NCI-H1092 (cell line): ENCODE measurements around the gene ANKRD40CL.
"Not testable (repeated sequence)": the region's sequence is repeated elsewhere in the genome, so short reads cannot be mapped to it uniquely, and the experiment has no call there.

Experiments
- DNase-seq: peaks from one replicate; lab custom pipeline; 2025; lab: John Stamatoyannopoulos, UW

The ANKRD40CL gene

GRCh38 chr17:50767446-50767845 is at the start of gene ANKRD40CL:
Gene ANKRD40CL (minus strand): TSS chr17:50767518. CDS start chr17:50766913, 605 bp downstream.
- DNase-seq, result no peak

GRCh38 chr17:50816271-50816670 is 49.0 kb upstream of the ANKRD40CL start:
- no peak for DNase-seq

GRCh38 chr17:50815400-50815799 is 48.1 kb upstream of the ANKRD40CL start:
- DNase-seq, result no peak

GRCh38 chr17:50813583-50813982 is 46.3 kb upstream of the ANKRD40CL start:
- DNase-seq, result no peak

GRCh38 chr17:50808888-50809287 is 41.6 kb upstream of the ANKRD40CL start:
- DNase-seq, result no peak

GRCh38 chr17:50808413-50808812 is 41.1 kb upstream of the ANKRD40CL start:
- DNase-seq, result no peak

- no peak for DNase-seq
Measured at GRCh38 chr17:50807675-50808074, 40.4 kb upstream of the ANKRD40CL start.

GRCh38 chr17:50807009-50807408 is 39.7 kb upstream of the ANKRD40CL start:
- DNase-seq, result no peak

- DNase-seq, result peak; percentile 38
Measured at GRCh38 chr17:50806141-50806643, 38.9 kb upstream of the ANKRD40CL start.

- no peak for DNase-seq
Measured at GRCh38 chr17:50805486-50805885, 38.2 kb upstream of the ANKRD40CL start.

- DNase-seq, result not testable (repeated sequence)
Measured at GRCh38 chr17:50804749-50805475, 37.6 kb upstream of the ANKRD40CL start.

GRCh38 chr17:50803676-50804075 is 36.4 kb upstream of the ANKRD40CL start:
- no peak for DNase-seq

GRCh38 chr17:50802609-50803571 is 35.6 kb upstream of the ANKRD40CL start:
- DNase-seq, result no peak

GRCh38 chr17:50800196-50800700 is 32.9 kb upstream of the ANKRD40CL start:
- DNase-seq, result no peak

GRCh38 chr17:50799582-50799981 is 32.3 kb upstream of the ANKRD40CL start:
- DNase-seq, result no peak

GRCh38 chr17:50798424-50799288 is 31.3 kb upstream of the ANKRD40CL start:
- no peak for DNase-seq

GRCh38 chr17:50797135-50797810 is 30.0 kb upstream of the ANKRD40CL start:
- DNase-seq, result no peak

- no peak for DNase-seq
Measured at GRCh38 chr17:50794361-50794760, 27.0 kb upstream of the ANKRD40CL start.

GRCh38 chr17:50793007-50793406 is 25.7 kb upstream of the ANKRD40CL start:
- no peak for DNase-seq

GRCh38 chr17:50792132-50792531 is 24.8 kb upstream of the ANKRD40CL start:
- DNase-seq, result no peak

GRCh38 chr17:50790618-50791017 is 23.3 kb upstream of the ANKRD40CL start:
- no peak for DNase-seq
